ENCODE data around the gene JAG2.

DNA sequence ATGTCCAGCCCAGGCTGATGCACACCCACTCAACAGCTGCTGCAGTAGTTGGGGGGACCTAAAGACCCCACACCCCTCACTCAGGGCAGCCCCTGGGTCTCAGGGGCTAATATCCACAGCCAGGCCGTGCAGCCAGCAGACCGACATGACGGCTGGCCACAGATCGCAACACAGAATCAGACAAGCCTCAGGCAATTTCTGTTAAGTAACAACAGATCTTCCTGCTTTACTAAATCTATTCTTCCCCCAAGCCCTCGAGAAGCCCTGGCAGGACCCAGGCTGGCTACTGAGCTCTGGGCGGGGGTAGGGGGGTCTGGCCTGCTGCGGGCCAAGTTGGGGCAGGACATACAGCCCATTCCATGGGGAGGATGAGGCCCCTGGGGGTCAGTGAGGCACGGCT lies 40.5 kb upstream of the JAG2 start:
- no peak for TF ChIP-seq GATA3 (IDR thresholded peaks at IDR 0.05; ENCODE audit: low read depth, low read length)
- TF ChIP-seq GATA2 (IDR thresholded peaks at IDR 0.05; ENCODE audit: low read depth, low read length): no peak
